ENCODE results near the gene TAF1B.

TAF1B gene

GRCh38 chr2:9797681-9798556, 45.4 kb upstream of the TAF1B start:
- peaks cover 24% of the 10 kb centered on the region for H3K4me1 Mint-ChIP-seq
- H3K4me3 Mint-ChIP-seq, result no peak overlapping the region

GRCh38 chr2:9799011-9799596, 44.2 kb upstream of the TAF1B start:
- Mint-ChIP-seq H3K36me3 (ENCODE audit: low read depth) (no peaks in the 10 kb centered on the region), H3K27ac (peak overlapping the region in 1 of 3 experiments; percentile 85), H3K9me3 (no peaks in the 10 kb centered on the region), H3K4me1 (peaks cover 24% of the 10 kb centered on the region), H3K4me3 (no peak overlapping the region), H3K27me3 (ENCODE audit: low read depth) (peaks cover 11% of the 10 kb centered on the region)
- TF ChIP-seq, protein P1, sequence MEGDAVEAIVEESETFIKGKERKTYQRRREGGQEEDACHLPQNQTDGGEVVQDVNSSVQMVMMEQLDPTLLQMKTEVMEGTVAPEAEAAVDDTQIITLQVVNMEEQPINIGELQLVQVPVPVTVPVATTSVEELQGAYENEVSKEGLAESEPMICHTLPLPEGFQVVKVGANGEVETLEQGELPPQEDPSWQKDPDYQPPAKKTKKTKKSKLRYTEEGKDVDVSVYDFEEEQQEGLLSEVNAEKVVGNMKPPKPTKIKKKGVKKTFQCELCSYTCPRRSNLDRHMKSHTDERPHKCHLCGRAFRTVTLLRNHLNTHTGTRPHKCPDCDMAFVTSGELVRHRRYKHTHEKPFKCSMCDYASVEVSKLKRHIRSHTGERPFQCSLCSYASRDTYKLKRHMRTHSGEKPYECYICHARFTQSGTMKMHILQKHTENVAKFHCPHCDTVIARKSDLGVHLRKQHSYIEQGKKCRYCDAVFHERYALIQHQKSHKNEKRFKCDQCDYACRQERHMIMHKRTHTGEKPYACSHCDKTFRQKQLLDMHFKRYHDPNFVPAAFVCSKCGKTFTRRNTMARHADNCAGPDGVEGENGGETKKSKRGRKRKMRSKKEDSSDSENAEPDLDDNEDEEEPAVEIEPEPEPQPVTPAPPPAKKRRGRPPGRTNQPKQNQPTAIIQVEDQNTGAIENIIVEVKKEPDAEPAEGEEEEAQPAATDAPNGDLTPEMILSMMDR (IDR thresholded peaks at IDR 0.05; ENCODE audit: unreplicated experiment in 3 of 3), result no peak

More at GRCh38 chr2:9797681-9798556, 45.4 kb upstream of the TAF1B start:
- Mint-ChIP-seq H3K27me3 (ENCODE audit: low read depth) (peaks cover 11% of the 10 kb centered on the region), H3K36me3 (ENCODE audit: low read depth) (no peaks in the 10 kb centered on the region), H3K9me3 (no peaks in the 10 kb centered on the region), H3K27ac (peak overlapping the region in 1 of 3 experiments; percentile 85)
- TF ChIP-seq, protein P1 (IDR thresholded peaks at IDR 0.05; ENCODE audit: unreplicated experiment in 3 of 3), result no peak

- TF ChIP-seq, protein P1 (IDR thresholded peaks at IDR 0.05; ENCODE audit: unreplicated experiment in 3 of 3), result peak; percentile 91 to 94 (median 93)
- Mint-ChIP-seq H3K27me3 (ENCODE audit: low read depth) (peaks cover 14% of the 10 kb centered on the region), H3K9me3 (no peaks in the 10 kb centered on the region), H3K4me3 (no peak overlapping the region), H3K4me1 (peaks cover 27% of the 10 kb centered on the region), H3K27ac (peak overlapping the region in 2 of 3 experiments; percentile 35 to 49), H3K36me3 (ENCODE audit: low read depth) (no peaks in the 10 kb centered on the region)
Observed at GRCh38 chr2:9799729-9800632, 43.3 kb upstream of the TAF1B start.

- H3K4me1 Mint-ChIP-seq, result peaks cover 34% of the 10 kb centered on the region
- H3K27ac Mint-ChIP-seq, result no peak overlapping the region
- H3K4me3 Mint-ChIP-seq, result no peak overlapping the region
Observed at GRCh38 chr2:9800639-9800974, 42.7 kb upstream of the TAF1B start.

GRCh38 chr2:9800975-9801726, 42.1 kb upstream of the TAF1B start:
- Mint-ChIP-seq H3K9me3 (no peaks in the 10 kb centered on the region), H3K27ac (peak overlapping the region in 1 of 3 experiments; percentile 35), H3K4me1 (peaks cover 39% of the 10 kb centered on the region), H3K4me3 (no peak overlapping the region), H3K36me3 (ENCODE audit: low read depth) (no peaks in the 10 kb centered on the region), H3K27me3 (ENCODE audit: low read depth) (peaks cover 15% of the 10 kb centered on the region)
- TF ChIP-seq, protein P1 (IDR thresholded peaks at IDR 0.05; ENCODE audit: unreplicated experiment in 3 of 3), result no peak

More at GRCh38 chr2:9800639-9800974, 42.7 kb upstream of the TAF1B start:
- TF ChIP-seq, protein P1 (IDR thresholded peaks at IDR 0.05; ENCODE audit: unreplicated experiment in 3 of 3), result no peak
- Mint-ChIP-seq H3K9me3 (no peaks in the 10 kb centered on the region), H3K36me3 (ENCODE audit: low read depth) (no peaks in the 10 kb centered on the region), H3K27me3 (ENCODE audit: low read depth) (peaks cover 15% of the 10 kb centered on the region)

Data from nephron (organoid).